ENCODE results near the gene RRP1B. TPM values are rescaled to one million over a fixed set of nuclear protein-coding genes. Genes with fewer than 3 reads are reported as not detected.

Gene RRP1B
- total and polyA plus RNA-seq, 8 donors, result 16.0 to 33.3 (median 28.2) TPM

GRCh38 chr21:43733529-43734071, 74.2 kb downstream of the RRP1B start:
- ATAC-seq, result peak; percentile 9
- H3K36me3 ChIP-seq, result peaks cover 0 to 48% of the 10 kb centered on the region in 2 donors
- TF ChIP-seq, protein P1, sequence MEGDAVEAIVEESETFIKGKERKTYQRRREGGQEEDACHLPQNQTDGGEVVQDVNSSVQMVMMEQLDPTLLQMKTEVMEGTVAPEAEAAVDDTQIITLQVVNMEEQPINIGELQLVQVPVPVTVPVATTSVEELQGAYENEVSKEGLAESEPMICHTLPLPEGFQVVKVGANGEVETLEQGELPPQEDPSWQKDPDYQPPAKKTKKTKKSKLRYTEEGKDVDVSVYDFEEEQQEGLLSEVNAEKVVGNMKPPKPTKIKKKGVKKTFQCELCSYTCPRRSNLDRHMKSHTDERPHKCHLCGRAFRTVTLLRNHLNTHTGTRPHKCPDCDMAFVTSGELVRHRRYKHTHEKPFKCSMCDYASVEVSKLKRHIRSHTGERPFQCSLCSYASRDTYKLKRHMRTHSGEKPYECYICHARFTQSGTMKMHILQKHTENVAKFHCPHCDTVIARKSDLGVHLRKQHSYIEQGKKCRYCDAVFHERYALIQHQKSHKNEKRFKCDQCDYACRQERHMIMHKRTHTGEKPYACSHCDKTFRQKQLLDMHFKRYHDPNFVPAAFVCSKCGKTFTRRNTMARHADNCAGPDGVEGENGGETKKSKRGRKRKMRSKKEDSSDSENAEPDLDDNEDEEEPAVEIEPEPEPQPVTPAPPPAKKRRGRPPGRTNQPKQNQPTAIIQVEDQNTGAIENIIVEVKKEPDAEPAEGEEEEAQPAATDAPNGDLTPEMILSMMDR (IDR thresholded peaks at IDR 0.05), result no peak
- intact Hi-C loops (cut with DNase I), result no loop called here
- no peaks in the 10 kb centered on the region for H3K9me3 ChIP-seq
- H3K4me3 ChIP-seq, result no peak overlapping the region
- peak in 1 of 4 donors; percentile 54 for DNase-seq
- peak overlapping the region; percentile 9 to 33 for H3K27ac ChIP-seq
- no peaks in the 10 kb centered on the region for H3K27me3 ChIP-seq
- peaks cover 34 to 82% of the 10 kb centered on the region in 2 donors for H3K4me1 ChIP-seq

- H3K27me3 ChIP-seq, result no peaks in the 10 kb centered on the region
- DNase-seq (no peak), ATAC-seq (peak; percentile 60)
- intact Hi-C loops (cut with DNase I), result no loop called here
- H3K4me1 ChIP-seq, result peaks cover 28 to 75% of the 10 kb centered on the region in 2 donors
- peaks cover 0 to 54% of the 10 kb centered on the region in 2 donors for H3K36me3 ChIP-seq
- H3K27ac ChIP-seq, result peak overlapping the region; percentile 49 to 56
- no peaks in the 10 kb centered on the region for H3K9me3 ChIP-seq
- H3K4me3 ChIP-seq, result no peak overlapping the region
- TF ChIP-seq, protein P1 (IDR thresholded peaks at IDR 0.05), result no peak
Measured at GRCh38 chr21:43734131-43734927, 75.0 kb downstream of the RRP1B start.

DNA sequence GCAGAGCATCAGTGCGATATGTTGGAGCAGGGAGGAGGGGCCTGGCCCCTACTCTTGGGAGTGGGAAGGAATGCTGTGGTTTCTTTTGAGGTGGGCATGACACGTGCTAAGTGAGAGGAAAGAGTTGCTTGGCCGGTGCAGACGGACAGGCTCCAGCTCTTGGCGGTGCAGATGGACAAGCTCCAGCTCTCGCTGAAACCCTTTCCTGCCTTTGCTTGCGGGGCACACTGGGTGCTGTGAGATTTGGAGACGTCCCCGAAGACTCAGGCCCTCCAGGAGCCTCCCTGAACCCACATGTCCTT, 75.5 kb downstream of the RRP1B start:
- peak; percentile 49 for ATAC-seq
- Histone ChIP-seq H3K9me3 (no peaks in the 10 kb centered on the region), H3K4me3 (no peak overlapping the region), H3K36me3 (peaks cover 0 to 59% of the 10 kb centered on the region in 2 donors), H3K4me1 (peaks cover 23 to 69% of the 10 kb centered on the region in 2 donors), H3K27ac (peak overlapping the region; percentile 49 to 56), H3K27me3 (no peaks in the 10 kb centered on the region)
- TF ChIP-seq, protein P1 (IDR thresholded peaks at IDR 0.05), result no peak
- DNase-seq, result peak in 1 of 4 donors; percentile 53
- intact Hi-C loops (cut with DNase I), result no loop called here

- peak overlapping the region in 1 of 2 donors; percentile 56 for H3K27ac ChIP-seq
- peaks cover 0 to 63% of the 10 kb centered on the region in 2 donors for H3K36me3 ChIP-seq
- H3K4me3 ChIP-seq, result no peak overlapping the region
- H3K9me3 ChIP-seq, result no peaks in the 10 kb centered on the region
- DNase-seq, result peak in 1 of 4 donors; percentile 30
- intact Hi-C loops (cut with DNase I), result no loop called here
- TF ChIP-seq, protein P1 (IDR thresholded peaks at IDR 0.05), result no peak
- no peak for ATAC-seq
- no peaks in the 10 kb centered on the region for H3K27me3 ChIP-seq
- peaks cover 23 to 63% of the 10 kb centered on the region in 2 donors for H3K4me1 ChIP-seq
Measured at GRCh38 chr21:43735236-43736091, 76.1 kb downstream of the RRP1B start.

Measured in left lung (tissue), 10 donors.